ENCODE data around the gene RAD51D. TPM values are rescaled to one million over a fixed set of nuclear protein-coding genes. Genes with fewer than 3 reads are reported as not detected.

Gene RAD51D
- total and polyA plus RNA-seq, 4 donors, result 3.4 to 6.1 (median 3.7) TPM

GRCh38 chr17:35167046-35167445 is 47.4 kb upstream of the RAD51D start:
- Histone ChIP-seq H3K4me3 (ENCODE audit: low read depth in 1 of 3, low read length in 3 of 3) (no peak overlapping the region), H3K9ac (ENCODE audit: low read depth in 1 of 2, low read length in 2 of 2) (no peak overlapping the region), H3K27ac (ENCODE audit: low read depth in 1 of 2, low read length in 2 of 2) (no peak overlapping the region), H3K36me3 (ENCODE audit: control insufficient read depth in 4 of 4, insufficient read depth in 3 of 4, low read depth in 1 of 4, low read length in 3 of 4) (no peaks in the 10 kb centered on the region), H3K4me1 (ENCODE audit: control insufficient read depth in 4 of 4, insufficient read depth in 4 of 4, low read length in 3 of 4) (peaks cover 0 to 2% (median 0%) of the 10 kb centered on the region in 4 donors), H3K27me3 (ENCODE audit: control insufficient read depth in 4 of 4, insufficient read depth in 4 of 4, low read length in 3 of 4) (peaks cover 0 to 3% (median 0%) of the 10 kb centered on the region in 4 donors), H3K9me3 (ENCODE audit: control insufficient read depth in 4 of 4, low read length in 3 of 4) (no peaks in the 10 kb centered on the region)
- DNase-seq (ENCODE audit: low spot score), result no peak
- 53% methylated on average over 3 of the region's 3 CpGs for WGBS
- TF ChIP-seq TAF1 (conservative IDR thresholded peaks at IDR 0.05) (no peak), EGR1 (IDR thresholded peaks at IDR 0.05; ENCODE audit: low read depth in 2 of 2) (no peak), RAD21 (IDR thresholded peaks at IDR 0.05) (no peak), GABPA (IDR thresholded peaks at IDR 0.05 in 1 of 2, conservative IDR thresholded peaks at IDR 0.05 in 1 of 2) (no peak), SP1 (IDR thresholded peaks at IDR 0.05) (no peak), FOXA2 (IDR thresholded peaks at IDR 0.05) (no peak), YY1 (IDR thresholded peaks at IDR 0.05) (no peak), HNF4A (conservative IDR thresholded peaks at IDR 0.05) (no peak), FOXA1 (IDR thresholded peaks at IDR 0.05) (no peak), RXRA (IDR thresholded peaks at IDR 0.05) (no peak), NR2F2 (IDR thresholded peaks at IDR 0.05) (no peak)
- TF ChIP-seq, protein P1, sequence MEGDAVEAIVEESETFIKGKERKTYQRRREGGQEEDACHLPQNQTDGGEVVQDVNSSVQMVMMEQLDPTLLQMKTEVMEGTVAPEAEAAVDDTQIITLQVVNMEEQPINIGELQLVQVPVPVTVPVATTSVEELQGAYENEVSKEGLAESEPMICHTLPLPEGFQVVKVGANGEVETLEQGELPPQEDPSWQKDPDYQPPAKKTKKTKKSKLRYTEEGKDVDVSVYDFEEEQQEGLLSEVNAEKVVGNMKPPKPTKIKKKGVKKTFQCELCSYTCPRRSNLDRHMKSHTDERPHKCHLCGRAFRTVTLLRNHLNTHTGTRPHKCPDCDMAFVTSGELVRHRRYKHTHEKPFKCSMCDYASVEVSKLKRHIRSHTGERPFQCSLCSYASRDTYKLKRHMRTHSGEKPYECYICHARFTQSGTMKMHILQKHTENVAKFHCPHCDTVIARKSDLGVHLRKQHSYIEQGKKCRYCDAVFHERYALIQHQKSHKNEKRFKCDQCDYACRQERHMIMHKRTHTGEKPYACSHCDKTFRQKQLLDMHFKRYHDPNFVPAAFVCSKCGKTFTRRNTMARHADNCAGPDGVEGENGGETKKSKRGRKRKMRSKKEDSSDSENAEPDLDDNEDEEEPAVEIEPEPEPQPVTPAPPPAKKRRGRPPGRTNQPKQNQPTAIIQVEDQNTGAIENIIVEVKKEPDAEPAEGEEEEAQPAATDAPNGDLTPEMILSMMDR (IDR thresholded peaks at IDR 0.05; ENCODE audit: low read depth, low read length, missing input control), result no peak
- TF ChIP-seq, protein P2, sequence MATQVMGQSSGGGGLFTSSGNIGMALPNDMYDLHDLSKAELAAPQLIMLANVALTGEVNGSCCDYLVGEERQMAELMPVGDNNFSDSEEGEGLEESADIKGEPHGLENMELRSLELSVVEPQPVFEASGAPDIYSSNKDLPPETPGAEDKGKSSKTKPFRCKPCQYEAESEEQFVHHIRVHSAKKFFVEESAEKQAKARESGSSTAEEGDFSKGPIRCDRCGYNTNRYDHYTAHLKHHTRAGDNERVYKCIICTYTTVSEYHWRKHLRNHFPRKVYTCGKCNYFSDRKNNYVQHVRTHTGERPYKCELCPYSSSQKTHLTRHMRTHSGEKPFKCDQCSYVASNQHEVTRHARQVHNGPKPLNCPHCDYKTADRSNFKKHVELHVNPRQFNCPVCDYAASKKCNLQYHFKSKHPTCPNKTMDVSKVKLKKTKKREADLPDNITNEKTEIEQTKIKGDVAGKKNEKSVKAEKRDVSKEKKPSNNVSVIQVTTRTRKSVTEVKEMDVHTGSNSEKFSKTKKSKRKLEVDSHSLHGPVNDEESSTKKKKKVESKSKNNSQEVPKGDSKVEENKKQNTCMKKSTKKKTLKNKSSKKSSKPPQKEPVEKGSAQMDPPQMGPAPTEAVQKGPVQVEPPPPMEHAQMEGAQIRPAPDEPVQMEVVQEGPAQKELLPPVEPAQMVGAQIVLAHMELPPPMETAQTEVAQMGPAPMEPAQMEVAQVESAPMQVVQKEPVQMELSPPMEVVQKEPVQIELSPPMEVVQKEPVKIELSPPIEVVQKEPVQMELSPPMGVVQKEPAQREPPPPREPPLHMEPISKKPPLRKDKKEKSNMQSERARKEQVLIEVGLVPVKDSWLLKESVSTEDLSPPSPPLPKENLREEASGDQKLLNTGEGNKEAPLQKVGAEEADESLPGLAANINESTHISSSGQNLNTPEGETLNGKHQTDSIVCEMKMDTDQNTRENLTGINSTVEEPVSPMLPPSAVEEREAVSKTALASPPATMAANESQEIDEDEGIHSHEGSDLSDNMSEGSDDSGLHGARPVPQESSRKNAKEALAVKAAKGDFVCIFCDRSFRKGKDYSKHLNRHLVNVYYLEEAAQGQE (IDR thresholded peaks at IDR 0.05), result no peak
- TF ChIP-seq, protein P3, sequence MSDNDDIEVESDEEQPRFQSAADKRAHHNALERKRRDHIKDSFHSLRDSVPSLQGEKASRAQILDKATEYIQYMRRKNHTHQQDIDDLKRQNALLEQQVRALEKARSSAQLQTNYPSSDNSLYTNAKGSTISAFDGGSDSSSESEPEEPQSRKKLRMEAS (IDR thresholded peaks at IDR 0.05), result no peak
- TF ChIP-seq, protein P4, sequence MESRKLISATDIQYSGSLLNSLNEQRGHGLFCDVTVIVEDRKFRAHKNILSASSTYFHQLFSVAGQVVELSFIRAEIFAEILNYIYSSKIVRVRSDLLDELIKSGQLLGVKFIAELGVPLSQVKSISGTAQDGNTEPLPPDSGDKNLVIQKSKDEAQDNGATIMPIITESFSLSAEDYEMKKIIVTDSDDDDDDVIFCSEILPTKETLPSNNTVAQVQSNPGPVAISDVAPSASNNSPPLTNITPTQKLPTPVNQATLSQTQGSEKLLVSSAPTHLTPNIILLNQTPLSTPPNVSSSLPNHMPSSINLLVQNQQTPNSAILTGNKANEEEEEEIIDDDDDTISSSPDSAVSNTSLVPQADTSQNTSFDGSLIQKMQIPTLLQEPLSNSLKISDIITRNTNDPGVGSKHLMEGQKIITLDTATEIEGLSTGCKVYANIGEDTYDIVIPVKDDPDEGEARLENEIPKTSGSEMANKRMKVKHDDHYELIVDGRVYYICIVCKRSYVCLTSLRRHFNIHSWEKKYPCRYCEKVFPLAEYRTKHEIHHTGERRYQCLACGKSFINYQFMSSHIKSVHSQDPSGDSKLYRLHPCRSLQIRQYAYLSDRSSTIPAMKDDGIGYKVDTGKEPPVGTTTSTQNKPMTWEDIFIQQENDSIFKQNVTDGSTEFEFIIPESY (IDR thresholded peaks at IDR 0.05), result no peak

DNA sequence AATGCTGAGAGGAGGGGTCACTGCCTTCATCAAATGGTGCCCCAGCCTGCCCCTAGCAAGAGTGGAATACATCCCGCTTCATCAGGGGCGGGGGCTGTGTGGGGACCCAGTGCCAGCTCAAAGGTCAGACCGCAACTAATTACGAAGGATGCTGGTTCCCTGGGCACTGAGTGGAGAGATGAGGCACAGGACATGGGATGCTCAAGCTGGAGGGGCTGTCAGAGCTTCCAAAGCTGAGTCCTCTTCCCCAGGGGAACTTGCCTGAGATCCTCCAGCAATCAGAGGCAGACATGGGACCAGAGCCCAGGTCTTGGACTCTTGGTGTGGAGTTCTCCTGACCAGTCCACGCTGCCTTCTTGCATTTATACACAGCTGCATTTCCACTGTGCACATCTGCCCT is 46.9 kb upstream of the RAD51D start:
- Histone ChIP-seq H3K9me3 (ENCODE audit: control insufficient read depth in 4 of 4, low read length in 3 of 4) (no peaks in the 10 kb centered on the region), H3K36me3 (ENCODE audit: control insufficient read depth in 4 of 4, insufficient read depth in 3 of 4, low read depth in 1 of 4, low read length in 3 of 4) (no peaks in the 10 kb centered on the region), H3K27ac (ENCODE audit: low read depth in 1 of 2, low read length in 2 of 2) (no peak overlapping the region), H3K27me3 (ENCODE audit: control insufficient read depth in 4 of 4, insufficient read depth in 4 of 4, low read length in 3 of 4) (peaks cover 0 to 3% (median 0%) of the 10 kb centered on the region in 4 donors), H3K4me1 (ENCODE audit: control insufficient read depth in 4 of 4, insufficient read depth in 4 of 4, low read length in 3 of 4) (peaks cover 0 to 2% (median 0%) of the 10 kb centered on the region in 4 donors), H3K9ac (ENCODE audit: low read depth in 1 of 2, low read length in 2 of 2) (no peak overlapping the region), H3K4me3 (ENCODE audit: low read depth in 1 of 3, low read length in 3 of 3) (no peak overlapping the region)
- no peak for DNase-seq (ENCODE audit: low spot score)
- 60% methylated on average over 5 of the region's 5 CpGs for WGBS
- no peak for TF ChIP-seq FOXA1 (IDR thresholded peaks at IDR 0.05)
- no peak for TF ChIP-seq HNF4A (conservative IDR thresholded peaks at IDR 0.05)
- TF ChIP-seq, protein P1 (IDR thresholded peaks at IDR 0.05; ENCODE audit: low read depth, low read length, missing input control), result no peak
- TF ChIP-seq GABPA (IDR thresholded peaks at IDR 0.05 in 1 of 2, conservative IDR thresholded peaks at IDR 0.05 in 1 of 2), result no peak
- TF ChIP-seq, protein P2 (IDR thresholded peaks at IDR 0.05), result no peak
- TF ChIP-seq YY1 (IDR thresholded peaks at IDR 0.05), result no peak
- TF ChIP-seq FOXA2 (IDR thresholded peaks at IDR 0.05), result no peak
- no peak for TF ChIP-seq HNF4G (IDR thresholded peaks at IDR 0.05)
- TF ChIP-seq, protein P3 (IDR thresholded peaks at IDR 0.05), result no peak

Data from liver (tissue), 9 donors.